Measurements from ENCODE around the gene SYNPO2. TPM values are rescaled to one million over a fixed set of nuclear protein-coding genes. Genes with fewer than 3 reads are reported as not detected.

Gene SYNPO2
- total and polyA plus RNA-seq, 3 donors from 2014 or later: 29.1 to 53.4 (median 44.3) TPM

- peaks cover 10% of the 10 kb centered on the region for H3K4me1 ChIP-seq
- H3K36me3 ChIP-seq (ENCODE audit: low read depth, missing control alignments): no peaks in the 10 kb centered on the region
- no peak overlapping the region for H3K27ac ChIP-seq
These were observed 159.8 kb downstream of the SYNPO2 start for GRCh38 chr4:119048446-119048845.

DNA sequence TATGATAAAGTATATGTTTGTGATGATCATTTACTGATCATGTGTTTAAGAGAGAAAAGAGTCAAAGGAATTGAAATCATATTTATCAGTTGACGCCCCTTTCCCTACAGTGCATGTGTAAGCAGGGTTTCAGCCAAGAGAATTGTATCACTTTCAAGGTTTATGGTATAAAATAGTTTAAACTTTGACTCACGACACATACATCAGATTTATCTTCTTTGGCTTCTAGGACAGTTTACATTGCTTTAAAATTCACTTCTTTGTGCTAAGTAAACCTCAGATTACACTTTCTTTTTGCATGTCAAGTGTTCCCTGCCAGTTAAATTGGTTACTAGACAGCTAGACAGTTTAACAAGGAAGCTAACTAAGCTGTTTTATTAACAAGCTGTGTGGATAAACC, 160.7 kb downstream of the SYNPO2 start:
- intact Hi-C loops (cut with DNase I; ENCODE audit: low total_unique reads): no loop called here
- WGBS, 2 donors: 79 to 81% methylated on average over 2 of the region's 2 CpGs

More at GRCh38 chr4:119048446-119048845, 159.8 kb downstream of the SYNPO2 start:
- no peak overlapping the region for H3K4me3 ChIP-seq
- H3K9me3 ChIP-seq: no peaks in the 10 kb centered on the region
- intact Hi-C loops (cut with DNase I; ENCODE audit: low total_unique reads): no loop called here
- TF ChIP-seq POLR2A (IDR thresholded peaks at IDR 0.05): no peak
- TF ChIP-seq, protein P1, sequence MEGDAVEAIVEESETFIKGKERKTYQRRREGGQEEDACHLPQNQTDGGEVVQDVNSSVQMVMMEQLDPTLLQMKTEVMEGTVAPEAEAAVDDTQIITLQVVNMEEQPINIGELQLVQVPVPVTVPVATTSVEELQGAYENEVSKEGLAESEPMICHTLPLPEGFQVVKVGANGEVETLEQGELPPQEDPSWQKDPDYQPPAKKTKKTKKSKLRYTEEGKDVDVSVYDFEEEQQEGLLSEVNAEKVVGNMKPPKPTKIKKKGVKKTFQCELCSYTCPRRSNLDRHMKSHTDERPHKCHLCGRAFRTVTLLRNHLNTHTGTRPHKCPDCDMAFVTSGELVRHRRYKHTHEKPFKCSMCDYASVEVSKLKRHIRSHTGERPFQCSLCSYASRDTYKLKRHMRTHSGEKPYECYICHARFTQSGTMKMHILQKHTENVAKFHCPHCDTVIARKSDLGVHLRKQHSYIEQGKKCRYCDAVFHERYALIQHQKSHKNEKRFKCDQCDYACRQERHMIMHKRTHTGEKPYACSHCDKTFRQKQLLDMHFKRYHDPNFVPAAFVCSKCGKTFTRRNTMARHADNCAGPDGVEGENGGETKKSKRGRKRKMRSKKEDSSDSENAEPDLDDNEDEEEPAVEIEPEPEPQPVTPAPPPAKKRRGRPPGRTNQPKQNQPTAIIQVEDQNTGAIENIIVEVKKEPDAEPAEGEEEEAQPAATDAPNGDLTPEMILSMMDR (IDR thresholded peaks at IDR 0.05): no peak
- DNase-seq: no peak
- H3K27me3 ChIP-seq: no peaks in the 10 kb centered on the region

GRCh38 chr4:119050527-119051090, 162.0 kb downstream of the SYNPO2 start:
- H3K27ac ChIP-seq: no peak overlapping the region
- intact Hi-C loops (cut with DNase I; ENCODE audit: low total_unique reads): no loop called here
- H3K4me3 ChIP-seq: no peak overlapping the region
- H3K4me1 ChIP-seq: peaks cover 10% of the 10 kb centered on the region
- 75 to 82% methylated on average over 7 of the region's 7 CpGs for WGBS, 2 donors
- H3K27me3 ChIP-seq: no peaks in the 10 kb centered on the region
- TF ChIP-seq, protein P1 (IDR thresholded peaks at IDR 0.05): no peak
- TF ChIP-seq POLR2A (IDR thresholded peaks at IDR 0.05): no peak
- H3K36me3 ChIP-seq (ENCODE audit: low read depth, missing control alignments): no peaks in the 10 kb centered on the region
- H3K9me3 ChIP-seq: no peaks in the 10 kb centered on the region
- DNase-seq: no peak

More for the DNA sequence above, 160.7 kb downstream of the SYNPO2 start:
- TF ChIP-seq, protein P1 (IDR thresholded peaks at IDR 0.05): no peak
- TF ChIP-seq POLR2A (IDR thresholded peaks at IDR 0.05): no peak
- Histone ChIP-seq H3K36me3 (ENCODE audit: low read depth, missing control alignments) (no peaks in the 10 kb centered on the region), H3K27ac (no peak overlapping the region), H3K4me1 (peaks cover 10% of the 10 kb centered on the region), H3K9me3 (no peaks in the 10 kb centered on the region), H3K27me3 (no peaks in the 10 kb centered on the region), H3K4me3 (no peak overlapping the region)
- DNase-seq: no peak

GRCh38 chr4:119053245-119053644, 164.6 kb downstream of the SYNPO2 start:
- no peaks in the 10 kb centered on the region for H3K9me3 ChIP-seq
- 79 to 84% methylated on average over 2 of the region's 2 CpGs for WGBS, 2 donors
- H3K27me3 ChIP-seq: no peaks in the 10 kb centered on the region
- no peaks in the 10 kb centered on the region for H3K36me3 ChIP-seq (ENCODE audit: low read depth, missing control alignments)
- H3K4me3 ChIP-seq: no peak overlapping the region
- H3K27ac ChIP-seq: no peak overlapping the region
- no peak for DNase-seq
- intact Hi-C loops (cut with DNase I; ENCODE audit: low total_unique reads): no loop called here
- no peak for TF ChIP-seq POLR2A (IDR thresholded peaks at IDR 0.05)
- TF ChIP-seq, protein P1 (IDR thresholded peaks at IDR 0.05): no peak
- no peaks in the 10 kb centered on the region for H3K4me1 ChIP-seq

DNA sequence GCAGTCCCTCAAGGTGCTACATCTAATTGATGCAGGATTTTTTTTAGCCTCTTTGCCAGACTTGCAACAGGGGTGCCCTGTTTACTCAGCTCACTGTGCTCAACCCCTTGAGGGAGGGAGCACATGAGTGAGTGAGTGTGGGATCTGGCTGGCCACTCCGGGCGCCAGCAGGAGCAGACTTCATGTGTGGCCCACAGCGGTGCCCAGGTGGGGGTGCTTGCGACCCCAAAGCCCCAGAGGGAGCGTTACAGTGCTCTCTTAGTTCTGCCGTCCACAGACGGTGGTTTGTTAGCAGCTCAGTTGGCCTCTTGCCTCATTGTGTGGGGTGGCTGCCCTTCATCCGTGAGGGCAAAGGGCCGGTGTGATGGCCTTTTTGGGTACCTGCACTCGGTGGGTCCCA, 165.3 kb downstream of the SYNPO2 start:
- H3K9me3 ChIP-seq: no peaks in the 10 kb centered on the region
- H3K27ac ChIP-seq: no peak overlapping the region
- WGBS, 2 donors: 79 to 92% methylated on average over 10 of the region's 10 CpGs
- H3K27me3 ChIP-seq: no peaks in the 10 kb centered on the region
- no peaks in the 10 kb centered on the region for H3K36me3 ChIP-seq (ENCODE audit: low read depth, missing control alignments)
- DNase-seq: no peak
- H3K4me3 ChIP-seq: no peak overlapping the region
- H3K4me1 ChIP-seq: no peaks in the 10 kb centered on the region
- TF ChIP-seq POLR2A (IDR thresholded peaks at IDR 0.05): no peak
- TF ChIP-seq, protein P1 (IDR thresholded peaks at IDR 0.05): no peak
- intact Hi-C loops (cut with DNase I; ENCODE audit: low total_unique reads): no loop called here

Data from testis (tissue), 3 donors.